NCI-H1436 treated with DMSO at 0.1 percent for 48 hours (cell line): ENCODE measurements around the gene DCAF6.

Experiments used
- DNase-seq: peaks from one replicate; lab custom pipeline; 2025; lab: John Stamatoyannopoulos, UW

The DCAF6 gene

DNA sequence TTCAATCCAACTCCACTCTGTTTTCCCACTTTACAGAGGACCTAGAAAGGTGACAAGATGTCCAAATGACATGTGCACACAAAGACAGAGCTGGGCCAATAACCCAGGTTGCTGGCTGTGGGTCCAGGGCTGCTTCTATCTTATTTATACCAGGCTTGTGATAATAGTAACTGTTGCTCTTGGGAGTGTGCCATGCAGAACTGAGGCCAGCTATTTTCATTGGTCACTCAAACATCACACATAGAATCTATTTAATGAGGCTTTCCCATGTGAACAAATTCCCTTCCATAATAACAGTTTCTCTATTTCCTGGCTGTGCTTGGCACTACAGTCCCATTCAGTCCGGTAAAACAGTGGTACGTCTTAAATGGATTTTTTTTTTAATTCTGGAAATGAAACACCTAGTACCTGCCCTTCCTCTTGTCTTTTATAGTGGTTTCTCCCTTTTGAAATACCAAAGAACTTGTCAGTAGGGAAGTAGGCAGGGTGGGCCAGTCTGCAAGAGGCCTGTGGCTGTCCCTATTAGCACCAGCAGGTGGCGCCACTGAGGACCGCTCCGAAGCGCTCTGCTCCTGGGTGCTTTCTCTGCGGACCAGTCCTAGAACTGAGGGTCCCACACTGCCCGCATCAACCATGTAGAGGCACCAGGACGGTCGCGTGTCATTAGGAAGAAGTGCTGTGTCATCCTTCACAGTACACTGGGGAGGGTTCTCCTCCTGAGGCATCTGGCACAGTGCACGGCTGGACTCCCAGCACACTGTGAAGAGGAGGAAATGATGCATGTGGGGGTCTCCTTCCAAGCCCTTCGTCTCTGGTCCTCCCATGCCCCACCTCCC is 148.1 kb downstream of the DCAF6 start:
- DNase-seq: no peak

DNA sequence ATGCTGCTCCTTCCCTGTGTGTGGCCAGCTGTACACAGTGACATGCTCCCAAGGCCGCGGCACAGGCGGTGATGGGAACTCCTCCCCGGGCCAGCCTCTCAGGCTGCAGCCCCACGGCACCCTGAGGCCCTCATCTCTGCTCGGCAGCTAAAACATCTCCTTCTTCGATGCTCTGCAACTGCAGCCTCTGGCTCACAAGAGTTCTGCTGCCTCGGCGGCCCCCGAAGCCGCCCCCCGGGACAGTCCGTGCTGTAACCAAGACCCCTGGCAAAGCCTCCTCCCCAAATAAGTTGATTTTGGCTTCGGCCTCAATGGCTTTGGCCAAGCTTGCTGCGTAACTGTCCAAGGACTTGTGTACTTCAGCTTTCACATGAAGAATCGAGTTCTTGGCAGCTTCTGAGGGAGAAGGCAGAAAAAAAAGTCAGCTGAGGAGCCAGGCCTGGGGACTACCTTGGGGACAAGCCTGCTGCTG is 149.0 kb downstream of the DCAF6 start:
- DNase-seq: no peak

DNA sequence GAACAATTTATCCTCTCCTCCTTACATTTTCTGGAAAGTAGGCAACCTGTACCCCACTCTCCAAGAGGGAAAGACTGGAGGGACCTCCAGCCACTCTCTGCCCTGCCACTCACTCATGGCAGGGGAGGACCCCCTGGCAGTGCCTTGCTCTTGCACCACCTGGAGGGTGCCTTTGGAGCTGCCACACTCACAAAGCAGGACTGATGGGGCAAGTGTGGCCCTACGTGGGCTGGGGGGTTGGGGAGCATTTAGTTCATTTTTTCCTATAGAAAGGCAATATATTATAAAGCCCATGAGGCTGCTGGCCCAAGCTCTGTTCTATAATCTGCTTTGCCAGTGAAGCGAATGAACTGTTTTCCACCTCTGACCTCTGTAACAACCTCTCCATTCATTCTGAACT is 150.0 kb downstream of the DCAF6 start:
- no peak for DNase-seq

DNA sequence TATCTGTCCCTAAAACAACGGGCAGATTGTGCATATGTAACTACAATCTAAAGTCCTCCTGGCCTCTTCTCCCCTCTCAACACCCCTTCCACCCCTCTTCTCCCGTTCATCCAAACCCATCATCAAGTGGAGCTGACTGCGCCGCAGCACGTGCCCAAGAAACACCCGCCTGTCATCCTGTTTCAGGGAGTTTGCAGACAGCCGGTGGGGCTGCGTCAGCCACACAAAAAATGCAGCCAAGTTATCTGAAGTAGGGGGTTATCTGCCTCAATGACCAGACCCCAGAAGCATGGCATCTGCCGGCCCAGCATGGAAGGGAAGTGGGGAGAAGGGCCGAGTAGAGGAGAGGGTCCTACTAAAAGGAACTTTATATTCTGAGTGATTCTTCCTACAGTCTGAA is 151.2 kb downstream of the DCAF6 start:
- DNase-seq: no peak

DNA sequence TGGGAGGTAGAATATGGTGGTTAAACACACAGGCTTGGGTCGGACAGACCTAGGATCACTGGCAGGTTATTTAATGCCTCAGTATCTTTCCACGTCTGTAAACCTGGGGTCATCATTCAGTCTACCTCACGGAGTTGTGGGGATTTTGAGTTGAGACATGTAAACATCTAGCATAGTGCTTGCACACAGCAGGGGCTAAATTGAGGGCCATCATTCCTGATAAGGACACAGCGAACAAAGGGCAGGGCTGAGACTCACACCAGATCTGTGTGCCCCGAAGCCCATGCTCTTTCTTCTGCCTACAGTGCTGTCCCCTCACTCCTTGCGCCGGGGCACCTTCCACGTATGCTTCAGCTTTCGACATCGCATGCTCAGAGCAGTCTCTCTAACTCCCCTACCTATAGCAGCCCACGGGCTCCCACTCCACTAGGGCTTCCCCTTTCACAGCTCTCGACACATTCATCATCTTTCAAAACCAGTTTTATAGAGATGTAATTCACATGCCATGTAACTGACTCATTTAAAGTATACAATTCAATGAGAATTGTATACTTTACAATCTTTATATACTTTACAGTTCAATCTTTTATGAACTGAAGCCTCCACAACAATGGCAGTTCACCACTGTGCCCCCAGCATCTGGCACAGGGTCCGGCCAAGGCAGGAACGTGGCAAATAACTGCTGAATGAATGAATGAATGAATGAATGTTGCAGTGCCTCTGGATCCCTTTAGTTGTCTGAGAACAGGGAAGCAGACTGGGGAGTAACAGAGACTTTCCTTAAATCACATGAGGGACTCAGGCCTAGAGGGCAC is 152.2 kb downstream of the DCAF6 start:
- no peak for DNase-seq

DNA sequence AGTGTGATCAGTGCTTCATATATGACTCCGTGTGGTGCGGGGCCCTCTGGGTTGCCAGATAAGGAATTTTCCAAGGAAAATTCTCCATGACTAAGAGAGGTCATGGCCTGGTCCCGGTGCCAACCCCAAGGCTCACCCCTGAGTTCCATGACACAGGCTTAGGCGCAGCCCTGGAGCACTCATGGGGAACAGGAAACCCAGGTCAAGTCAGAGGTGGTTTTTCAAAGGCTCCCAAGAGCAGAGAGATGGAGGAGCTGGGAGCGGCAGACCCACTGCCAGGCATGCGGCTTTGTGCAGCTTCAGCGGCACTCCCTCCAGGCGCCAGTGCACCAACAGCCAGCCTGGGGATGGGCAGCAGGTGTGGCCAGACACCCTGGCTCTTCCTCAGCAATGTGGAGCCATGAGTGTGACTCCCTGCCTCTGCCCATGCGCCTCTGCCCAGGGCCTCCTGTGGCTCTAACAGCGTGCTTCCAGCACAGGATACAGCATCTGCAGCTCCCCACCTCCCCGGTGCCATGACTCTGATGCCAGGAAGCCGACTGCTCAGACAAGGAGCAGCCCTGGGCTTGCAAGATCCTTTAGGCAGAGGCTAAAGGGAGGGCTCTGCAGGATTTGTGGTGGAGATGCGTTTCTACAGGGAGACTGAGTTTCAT is 153.0 kb downstream of the DCAF6 start:
- DNase-seq: no peak

DNA sequence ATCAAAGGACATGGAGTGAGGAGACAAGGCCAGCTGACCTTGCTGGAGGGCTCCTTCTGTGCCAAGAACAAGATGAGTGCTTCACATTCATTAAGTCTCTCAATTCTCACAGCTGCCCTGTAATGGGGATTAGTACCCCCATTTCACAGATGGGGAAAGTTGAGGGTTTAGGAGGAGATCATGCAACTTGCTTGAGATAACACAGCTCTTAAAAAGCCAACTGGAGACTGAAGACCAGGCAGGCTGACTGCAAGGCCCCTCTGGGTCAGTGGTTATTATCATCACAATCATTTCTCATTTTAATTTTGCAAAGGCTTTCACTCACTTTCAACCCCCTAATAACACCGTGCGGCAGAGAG is 153.5 kb downstream of the DCAF6 start:
- DNase-seq: no peak

DNA sequence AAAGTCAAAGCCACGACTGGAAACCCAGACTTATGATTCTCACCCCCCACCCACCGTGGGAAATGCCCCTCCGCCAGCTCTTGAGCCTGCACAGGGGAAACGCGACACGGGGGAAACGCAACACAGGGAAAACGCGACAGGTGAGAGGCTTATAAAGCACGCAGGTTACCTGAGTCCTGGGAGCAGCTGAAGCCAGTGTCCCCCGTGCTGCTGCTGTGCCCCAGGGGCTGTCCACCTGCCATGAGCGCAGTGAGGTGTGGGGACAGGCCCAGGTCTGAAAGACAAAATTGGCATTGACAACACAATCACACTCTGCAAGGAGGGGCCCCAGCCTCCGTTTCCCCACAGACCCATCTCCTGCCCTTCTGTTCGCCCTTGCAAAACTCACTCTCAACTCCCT is 153.9 kb downstream of the DCAF6 start:
- DNase-seq: no peak

DNA sequence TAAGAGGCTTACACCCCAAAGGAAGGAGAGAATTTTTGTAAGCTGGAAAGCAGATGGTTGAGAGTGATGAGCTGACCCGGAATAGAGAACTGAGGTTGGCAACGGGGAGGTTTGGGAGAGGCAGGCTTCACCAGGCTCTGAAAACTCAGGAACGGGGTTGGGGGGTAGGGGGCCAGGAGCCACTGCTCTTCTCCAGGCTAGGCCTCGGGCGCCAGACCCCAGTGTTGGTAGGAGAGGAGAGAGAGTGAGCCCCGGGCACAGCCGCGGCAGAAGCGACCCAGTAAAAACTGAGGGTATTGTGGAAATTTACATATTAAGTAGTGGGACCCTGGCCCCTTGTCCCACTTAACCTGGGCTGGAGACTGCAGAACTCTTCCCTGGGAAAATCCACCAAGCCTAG is 154.6 kb downstream of the DCAF6 start:
- no peak for DNase-seq

DNA sequence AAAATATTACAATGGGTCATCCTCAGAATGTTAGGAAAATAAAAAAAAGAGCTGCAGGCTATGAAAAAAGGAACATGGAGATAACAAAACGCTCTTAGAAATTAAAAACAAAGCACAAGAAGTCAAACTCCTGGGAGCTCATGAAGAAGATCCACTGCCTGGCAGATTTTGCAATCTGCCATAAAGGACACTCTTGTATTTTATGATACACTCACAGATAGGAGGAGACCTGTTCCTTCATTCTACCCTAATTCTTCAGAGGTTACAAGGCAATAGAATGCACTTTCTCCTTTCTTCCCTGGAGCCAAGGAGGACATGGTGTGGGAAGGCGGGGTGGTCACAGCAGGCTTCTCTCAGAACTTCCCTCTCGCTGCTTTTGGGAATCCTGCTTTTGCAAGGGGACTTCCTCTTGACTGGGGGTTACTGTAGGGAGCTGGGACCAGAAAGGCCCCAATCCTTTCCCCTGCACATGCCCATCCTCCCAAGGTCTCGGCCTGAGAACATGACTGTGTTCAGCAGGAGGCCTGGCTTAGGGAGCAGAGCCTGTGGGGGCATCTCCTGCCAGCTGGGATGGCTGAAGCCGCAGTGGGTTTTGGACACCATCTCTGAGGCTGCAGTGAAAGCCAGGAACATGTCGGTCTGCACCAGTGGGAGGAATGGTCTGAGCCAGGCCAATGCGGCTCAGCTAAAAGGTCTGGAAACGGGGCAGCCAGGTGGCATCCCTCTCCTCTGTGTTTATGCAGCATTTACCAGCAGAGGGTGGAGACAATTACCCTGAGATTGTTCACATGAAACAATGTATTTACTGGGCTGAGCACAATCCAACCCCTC is 155.5 kb downstream of the DCAF6 start:
- DNase-seq: no peak

DNA sequence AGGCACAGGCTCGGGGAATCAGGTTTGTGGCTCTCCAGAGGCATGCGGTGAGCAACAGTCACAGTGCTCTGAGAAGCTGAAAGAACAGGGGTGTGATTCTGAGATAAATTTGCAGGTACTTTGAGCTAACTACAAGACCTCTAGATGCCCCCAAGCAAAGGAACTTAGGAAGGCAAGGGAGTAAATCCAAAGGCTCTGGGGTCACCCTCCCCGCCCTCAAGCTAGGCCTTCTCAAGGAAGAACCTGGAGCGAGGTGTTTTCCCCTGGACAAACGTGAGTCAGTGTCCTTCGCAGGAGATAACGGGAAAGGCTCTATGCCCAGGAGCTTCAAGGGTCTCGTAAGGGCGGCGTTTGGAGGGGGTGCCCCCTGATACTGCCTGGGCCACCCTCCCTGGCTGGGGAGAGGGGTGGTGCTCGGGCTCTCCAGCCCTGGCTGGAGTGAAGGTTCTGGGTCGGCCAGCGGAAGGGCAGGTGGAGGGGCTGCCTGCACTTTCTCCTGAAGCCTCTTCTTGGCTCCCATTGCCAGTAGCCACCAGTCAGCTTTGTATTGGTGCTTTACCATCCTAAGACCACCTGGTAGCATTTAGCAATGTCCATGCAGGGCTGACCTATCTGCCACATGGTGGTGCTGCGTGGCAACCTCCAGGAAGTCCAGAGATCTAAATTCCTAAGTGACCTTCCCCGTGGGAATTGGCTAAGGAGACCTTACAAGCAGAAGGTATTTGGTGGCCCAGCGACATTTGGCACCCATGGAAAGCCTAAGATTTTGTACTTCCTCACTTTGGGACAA is 156.3 kb downstream of the DCAF6 start:
- DNase-seq: no peak

DNA sequence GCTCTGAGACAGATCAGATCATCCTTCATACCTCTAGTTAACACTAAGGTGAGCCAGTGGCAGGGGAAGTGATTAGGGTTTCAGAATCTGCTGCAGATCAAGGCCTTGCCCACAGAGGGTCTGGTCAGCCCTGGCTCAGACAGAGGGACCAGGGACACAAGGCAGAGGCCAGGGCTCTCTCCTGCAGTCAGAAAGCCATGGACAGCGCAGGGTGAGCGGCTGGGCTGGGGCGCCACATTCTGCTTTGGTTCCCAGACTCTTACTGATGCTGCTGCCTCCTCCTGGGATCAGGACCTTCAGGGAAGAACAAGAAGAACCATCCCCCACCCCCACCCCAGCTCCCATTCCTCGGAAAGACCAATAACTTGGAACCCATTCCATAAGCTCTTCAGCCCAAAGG is 157.1 kb downstream of the DCAF6 start:
- DNase-seq: no peak

DNA sequence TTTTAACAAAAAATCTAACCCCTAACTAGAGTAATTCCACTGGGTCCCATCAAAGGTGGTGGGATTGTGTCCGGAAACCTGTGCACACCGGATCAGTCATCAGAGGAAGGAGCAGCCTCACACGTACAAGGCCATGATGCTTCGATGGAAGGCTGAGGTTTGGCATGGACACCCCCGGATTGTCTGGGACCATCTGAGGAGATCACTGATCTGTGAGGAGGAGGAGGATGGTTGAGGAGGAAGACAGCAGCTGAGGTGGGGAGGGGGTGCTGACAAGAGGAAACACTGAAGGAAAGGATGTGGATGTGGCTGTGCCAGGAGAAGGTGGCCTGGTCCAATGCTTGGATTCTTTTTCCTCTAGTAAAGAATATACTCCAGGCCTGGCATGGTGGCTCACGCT is 159.0 kb downstream of the DCAF6 start:
- DNase-seq: no peak

DNA sequence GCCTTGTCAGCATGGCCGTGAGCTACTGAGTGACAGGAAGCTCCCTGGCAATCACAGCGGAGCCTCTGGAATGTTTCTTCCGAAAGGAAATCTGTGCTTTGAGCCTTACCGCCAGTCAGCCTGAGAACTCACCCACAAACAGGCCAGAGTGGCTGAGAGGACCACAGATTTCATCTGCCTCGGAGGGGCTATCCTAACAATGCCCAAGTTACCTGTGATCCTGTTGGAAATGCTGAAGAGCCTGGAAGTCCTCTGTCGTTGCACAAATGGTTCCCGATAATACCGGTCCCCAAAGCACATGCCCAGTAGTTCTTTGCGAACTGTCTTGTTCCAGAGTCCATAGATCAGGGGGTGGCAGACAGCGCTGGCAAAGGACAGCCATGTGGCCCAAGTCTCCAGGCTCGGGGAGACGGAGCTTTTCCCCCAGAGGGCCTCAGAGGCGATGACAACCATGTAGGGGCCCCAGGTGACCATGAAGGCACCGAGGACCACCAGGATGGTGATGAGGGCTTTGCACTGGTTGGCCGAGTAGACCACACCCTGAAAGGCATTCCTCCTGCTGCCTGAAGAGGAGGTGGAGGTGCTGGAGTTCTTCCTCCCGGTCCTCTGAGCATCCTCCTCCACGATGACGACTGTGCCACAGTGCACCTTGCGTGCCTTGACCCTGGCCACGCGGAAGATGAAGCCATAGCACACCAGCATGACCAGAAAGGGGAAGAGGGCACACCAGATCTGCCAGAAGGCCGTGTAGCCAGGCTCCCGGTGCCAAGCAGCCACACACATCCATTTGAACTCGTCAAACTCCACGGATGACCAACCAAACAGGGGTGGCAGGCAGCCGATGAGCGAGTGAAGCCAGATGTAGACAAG is 160.0 kb downstream of the DCAF6 start:
- no peak for DNase-seq

DNA sequence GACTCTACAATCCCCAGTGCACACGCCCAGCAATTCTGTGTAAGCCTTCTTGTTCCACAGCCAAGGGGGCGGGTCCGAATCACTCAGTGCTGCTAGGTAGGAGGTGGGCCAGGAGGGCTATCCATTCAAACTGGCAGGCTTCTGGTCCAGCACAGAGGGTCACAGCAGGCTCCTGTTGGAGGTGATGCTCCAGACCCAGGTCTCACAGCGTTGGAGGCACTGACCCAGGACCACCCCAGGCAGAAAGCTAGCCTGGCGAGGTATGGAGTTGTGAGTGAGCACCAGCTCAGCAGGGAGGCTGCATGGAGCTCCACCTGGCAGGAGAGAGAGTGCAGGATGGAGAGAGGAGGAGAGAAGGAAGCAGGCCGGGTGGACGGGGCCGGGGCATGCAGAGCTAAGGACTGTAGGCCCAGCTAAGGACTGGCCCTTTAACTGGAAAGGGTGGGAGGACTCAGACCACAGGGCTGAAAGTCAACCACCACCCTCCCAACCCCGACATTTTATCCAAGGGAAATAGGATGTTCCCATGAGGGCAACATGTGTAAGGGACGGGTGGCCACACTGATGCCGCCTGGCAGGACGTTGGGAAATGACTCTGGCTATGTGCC is 161.5 kb downstream of the DCAF6 start:
- no peak for DNase-seq

DNA sequence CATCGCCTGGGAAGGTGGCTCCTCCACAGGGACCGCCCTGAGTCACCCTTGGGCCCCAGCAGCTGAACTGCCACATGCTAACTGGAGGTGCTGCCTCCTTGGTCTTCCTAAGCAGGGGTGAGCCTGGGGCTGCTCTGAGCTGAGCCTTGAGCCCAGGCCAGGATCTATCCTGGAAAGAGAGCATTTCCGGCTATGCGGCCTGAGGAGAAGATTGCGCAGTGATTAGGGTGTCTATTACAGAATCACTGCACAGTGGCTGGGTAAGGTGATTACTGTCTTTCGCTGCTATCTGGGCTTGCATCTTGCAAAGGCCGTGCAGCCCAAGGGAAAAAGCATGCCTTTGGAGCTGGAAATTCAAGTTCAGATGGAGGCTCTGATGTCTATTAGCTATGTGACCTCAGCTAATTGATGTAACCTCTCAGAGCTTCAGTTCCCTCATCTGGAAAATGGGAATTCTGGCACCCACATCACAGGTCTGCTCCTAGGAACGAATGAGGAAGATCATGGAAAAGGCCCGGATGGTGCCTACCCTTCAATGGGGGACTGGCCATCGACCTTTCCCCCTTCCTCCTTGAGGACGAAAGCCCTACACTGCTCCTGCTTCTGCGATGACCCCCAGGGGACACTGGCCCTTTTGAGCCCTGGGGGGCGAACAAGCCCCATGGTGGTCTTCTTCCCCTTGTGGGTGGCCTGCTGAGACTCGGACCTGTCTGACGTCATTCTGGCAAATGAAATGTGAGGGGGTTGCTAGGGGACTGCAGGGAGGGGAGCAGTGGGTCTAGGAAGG is 162.2 kb downstream of the DCAF6 start:
- DNase-seq: no peak

DNA sequence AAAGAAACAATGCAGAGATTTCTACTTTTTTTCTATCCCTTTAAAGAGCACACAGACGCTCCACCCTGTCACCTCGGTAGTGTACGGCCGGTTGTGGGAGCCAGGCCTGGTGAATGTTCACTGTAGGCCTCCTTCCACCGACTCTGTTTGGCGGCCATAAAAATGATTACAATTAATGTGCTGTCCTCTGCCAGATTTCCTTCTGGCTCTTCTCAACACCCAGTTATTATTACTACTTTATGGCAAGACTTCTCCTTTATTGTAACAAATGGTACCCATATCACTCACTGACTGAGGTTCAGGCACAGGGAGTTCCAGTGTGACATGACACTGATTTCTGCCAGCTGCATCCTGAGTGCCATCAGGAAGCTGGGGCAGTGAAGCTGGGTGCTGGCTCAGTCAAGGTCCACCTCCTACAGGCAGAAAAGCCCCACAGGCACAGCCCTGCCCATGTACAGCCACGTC is 162.9 kb downstream of the DCAF6 start:
- no peak for DNase-seq

DNA sequence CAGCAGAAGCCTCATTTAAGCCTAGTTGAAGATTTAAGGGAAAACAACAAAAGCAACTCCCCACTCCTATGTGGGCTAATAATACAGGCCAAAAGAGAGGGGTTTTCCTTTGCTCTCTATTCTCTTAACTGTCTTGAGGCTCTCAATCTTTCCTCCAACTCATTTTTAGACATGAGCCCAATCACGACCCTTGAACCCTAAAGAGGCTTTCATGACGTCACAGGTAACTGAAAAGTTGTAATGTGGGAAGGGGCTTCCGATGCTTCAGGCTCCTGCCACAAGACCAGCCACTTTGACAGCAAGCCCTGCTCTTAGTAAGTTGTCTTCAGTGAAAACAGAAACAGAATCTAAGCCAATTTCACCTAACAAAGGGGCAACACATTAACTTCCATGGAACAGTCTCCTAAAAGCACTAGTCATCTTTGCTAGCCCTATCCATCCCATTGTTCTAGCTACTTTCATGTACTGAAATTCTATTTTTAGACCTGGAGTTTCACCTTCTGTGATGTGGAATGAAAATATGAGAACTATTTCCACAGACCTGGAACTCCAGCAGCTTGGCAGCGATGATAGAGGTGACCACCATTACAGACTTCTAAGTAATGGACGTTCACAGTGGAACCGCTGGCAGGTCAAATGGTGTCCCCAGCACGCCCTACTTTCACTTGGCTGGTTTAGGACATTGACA is 164.0 kb downstream of the DCAF6 start:
- no peak for DNase-seq
